CD4-positive, alpha-beta T cell treated with Interleukin-6 for 4 hours (primary cell): ENCODE measurements around the gene UROS.

ENCODE experiments used
- DNase-seq: peaks from one replicate; pipeline ENCODE4 v3.0.0-alpha.2; 2020; ENCODE audit warnings: mixed read lengths

UROS gene

GRCh38 chr10:125828311-125828710, 5.3 kb upstream of the UROS start:
- DNase-seq = no peak

GRCh38 chr10:125827133-125827532, 4.1 kb upstream of the UROS start:
- DNase-seq = no peak

- DNase-seq = no peak
These were observed 1.7 kb upstream of the UROS start for GRCh38 chr10:125824736-125825135.

- no peak for DNase-seq
These were observed 699 bp upstream of the UROS start for GRCh38 chr10:125823663-125824251.

- DNase-seq = no peak
These were observed 2.4 kb downstream of the UROS start for GRCh38 chr10:125820701-125821100.

GRCh38 chr10:125817337-125817946, 5.6 kb downstream of the UROS start:
- no peak for DNase-seq

- DNase-seq = no peak
These were observed 6.5 kb downstream of the UROS start for GRCh38 chr10:125816548-125816947.

GRCh38 chr10:125815764-125816163, 7.3 kb downstream of the UROS start:
- DNase-seq = no peak

GRCh38 chr10:125812128-125812750, 10.8 kb downstream of the UROS start:
- DNase-seq = no peak

GRCh38 chr10:125811251-125811650, 11.8 kb downstream of the UROS start:
- no peak for DNase-seq

GRCh38 chr10:125808047-125808446, 15.0 kb downstream of the UROS start:
- DNase-seq = no peak

- no peak for DNase-seq
These were observed 20.3 kb downstream of the UROS start for GRCh38 chr10:125802739-125803138.

GRCh38 chr10:125802131-125802530, 20.9 kb downstream of the UROS start:
- no peak for DNase-seq

- no peak for DNase-seq
These were observed 21.5 kb downstream of the UROS start for GRCh38 chr10:125801574-125801973.

- no peak for DNase-seq
These were observed 23.4 kb downstream of the UROS start for GRCh38 chr10:125799451-125800182.

- DNase-seq = no peak
These were observed 24.9 kb downstream of the UROS start for GRCh38 chr10:125797994-125798662.

- no peak for DNase-seq
These were observed 25.6 kb downstream of the UROS start for GRCh38 chr10:125797424-125797823.

GRCh38 chr10:125795637-125796190, 27.3 kb downstream of the UROS start:
- no peak for DNase-seq

GRCh38 chr10:125795128-125795527, 27.9 kb downstream of the UROS start:
- no peak for DNase-seq

- DNase-seq = no peak
These were observed 30.4 kb downstream of the UROS start for GRCh38 chr10:125792342-125793300.

GRCh38 chr10:125788156-125789034, 34.7 kb downstream of the UROS start:
- DNase-seq = no peak
